NCI-H446 (cell line): ENCODE data around the gene RAD21L1.
A peak's percentile ranks its signal among the peaks of the same experiment; 100 is the strongest.

Experiments
- DNase-seq, 2 experiments: peaks; one replicate each; lab custom pipeline; 2025; lab: John Stamatoyannopoulos, UW

RAD21L1 gene

DNA sequence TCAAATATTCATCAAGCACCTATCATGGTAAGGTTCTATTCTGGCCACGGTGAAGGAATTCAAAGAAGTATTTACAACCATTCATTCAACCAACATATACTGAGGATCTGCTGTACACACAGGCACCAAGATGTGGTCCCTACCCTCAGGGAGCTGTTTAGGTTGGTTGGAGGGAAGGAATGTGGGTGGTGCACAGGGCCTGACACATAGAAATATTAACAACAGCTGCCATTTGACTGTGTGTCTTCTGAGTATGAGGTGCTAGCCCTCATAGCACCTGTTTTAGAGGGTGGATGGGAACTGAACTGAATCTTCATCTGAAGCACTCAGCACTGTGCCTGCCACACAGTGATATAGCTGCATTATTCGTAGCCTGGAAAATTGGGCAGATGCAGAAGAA is 47.5 kb downstream of the RAD21L1 start:
- DNase-seq = no peak

DNA sequence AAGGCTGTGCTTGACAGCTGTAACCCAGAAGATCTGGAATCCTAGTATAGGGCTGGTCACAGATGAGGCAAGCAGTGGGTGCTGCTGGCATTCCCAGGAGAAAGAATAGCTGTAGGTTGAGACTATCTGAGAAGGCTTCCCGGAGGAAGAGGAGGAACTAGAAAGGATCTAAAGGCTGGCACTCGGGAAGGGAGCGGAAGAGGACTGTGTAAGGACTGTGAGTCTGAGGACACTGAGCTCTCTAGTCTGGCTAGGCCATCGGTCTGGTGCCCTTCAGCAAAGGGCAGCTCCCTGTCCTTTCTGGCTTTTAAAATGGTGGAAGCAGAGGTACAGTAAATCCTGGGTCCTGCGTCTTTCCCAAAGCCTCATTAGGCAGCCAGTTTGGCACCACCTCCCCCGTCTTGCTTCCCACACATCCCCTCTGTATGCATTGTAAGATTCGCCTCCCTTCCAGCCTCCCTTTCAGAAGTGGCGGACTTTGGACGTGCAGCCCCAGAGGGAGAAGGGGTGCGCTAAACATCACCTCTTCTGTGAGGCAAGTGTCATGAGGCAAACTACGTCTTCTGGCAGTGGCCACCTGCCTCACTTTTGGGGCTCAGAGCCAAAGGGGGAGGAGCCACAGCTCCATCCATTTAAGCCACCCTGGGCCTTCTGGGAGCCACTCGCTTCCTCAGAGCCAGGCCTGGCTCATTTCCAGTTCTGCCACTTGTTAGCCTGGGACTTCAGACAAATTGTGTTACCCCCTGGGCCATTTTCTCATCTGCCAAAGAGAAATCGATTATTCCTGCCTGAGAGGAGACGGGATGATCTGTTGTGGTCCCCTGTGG is 48.9 kb downstream of the RAD21L1 start:
- peak; percentile 54 to 88 for DNase-seq

DNA sequence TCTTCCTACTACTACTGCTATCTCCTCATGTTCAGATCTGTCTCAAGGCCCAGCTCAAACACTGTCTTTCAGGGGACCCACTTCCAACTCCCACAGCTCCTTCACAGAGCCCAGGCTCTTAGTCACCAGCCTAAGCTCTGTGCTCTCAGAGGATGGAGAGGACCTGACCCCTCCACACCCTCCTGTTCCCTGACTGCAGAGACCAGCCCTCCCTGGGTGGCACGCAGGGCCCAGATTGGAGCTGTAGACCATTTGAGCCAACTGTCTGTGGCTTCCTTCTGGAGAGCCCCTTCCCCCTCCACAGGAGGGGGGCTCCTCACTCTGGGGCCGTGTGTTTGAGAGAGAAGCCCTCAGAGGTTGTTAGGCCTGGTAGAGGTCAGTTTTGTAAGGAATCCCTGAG is 50.1 kb downstream of the RAD21L1 start:
- DNase-seq = no peak

DNA sequence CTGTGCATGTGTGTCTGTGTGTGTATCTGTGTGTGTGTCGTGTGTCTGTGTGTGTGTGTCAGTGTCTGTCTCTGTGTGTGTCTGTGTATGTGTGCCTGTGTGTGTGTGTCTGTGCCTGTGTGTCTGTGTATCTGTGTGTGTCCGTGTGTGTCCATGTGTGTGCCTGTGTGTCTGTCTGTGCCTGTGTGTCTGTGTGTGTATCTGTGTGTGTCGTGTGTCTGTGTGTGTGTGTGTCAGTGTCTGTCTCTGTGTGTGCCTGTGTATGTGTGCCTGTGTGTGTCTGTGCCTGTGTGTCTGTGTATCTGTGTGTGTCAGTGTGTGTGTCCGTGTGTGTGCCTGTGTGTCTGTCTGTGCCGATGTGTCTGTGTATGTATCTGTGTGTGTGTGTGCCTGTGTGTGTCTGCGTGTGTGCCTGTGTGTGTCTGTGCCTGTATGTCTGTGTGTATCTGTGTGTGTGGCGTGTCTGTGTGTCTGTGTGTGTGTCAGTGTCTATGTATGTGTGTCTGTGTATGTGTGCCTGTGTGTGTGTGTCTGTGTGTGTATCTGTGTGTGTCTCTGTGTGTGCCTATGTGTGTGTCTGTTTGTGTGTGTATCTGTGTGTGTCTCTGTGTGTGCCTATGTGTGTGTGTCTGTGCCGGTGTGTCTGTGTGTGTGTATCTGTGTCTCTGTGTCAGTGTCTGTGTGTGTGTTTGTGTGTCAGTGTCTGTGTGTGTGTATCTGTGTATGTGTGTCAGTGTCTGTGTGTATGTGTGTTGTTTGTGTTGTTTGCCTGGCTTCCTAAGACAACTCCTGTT is 51.9 kb downstream of the RAD21L1 start:
- no peak for DNase-seq

DNA sequence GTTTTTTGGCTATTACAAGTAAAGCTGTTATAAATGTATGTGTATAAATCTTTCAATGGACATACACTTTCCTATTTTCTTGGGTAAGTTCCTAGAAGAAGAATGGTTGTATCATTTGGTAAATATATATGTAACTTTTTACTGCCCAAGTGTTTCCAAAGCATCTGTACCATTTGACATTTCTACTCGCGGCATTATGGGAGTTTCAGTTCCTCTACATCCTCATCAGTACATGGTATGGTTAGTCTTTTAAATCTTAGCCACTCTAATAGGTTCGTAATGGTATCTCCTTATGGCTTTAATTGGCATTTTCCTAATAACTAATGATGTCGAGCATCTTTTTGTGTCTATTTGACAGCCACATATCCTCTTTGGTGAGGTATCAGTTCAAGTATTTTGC is 53.1 kb downstream of the RAD21L1 start:
- no peak for DNase-seq

DNA sequence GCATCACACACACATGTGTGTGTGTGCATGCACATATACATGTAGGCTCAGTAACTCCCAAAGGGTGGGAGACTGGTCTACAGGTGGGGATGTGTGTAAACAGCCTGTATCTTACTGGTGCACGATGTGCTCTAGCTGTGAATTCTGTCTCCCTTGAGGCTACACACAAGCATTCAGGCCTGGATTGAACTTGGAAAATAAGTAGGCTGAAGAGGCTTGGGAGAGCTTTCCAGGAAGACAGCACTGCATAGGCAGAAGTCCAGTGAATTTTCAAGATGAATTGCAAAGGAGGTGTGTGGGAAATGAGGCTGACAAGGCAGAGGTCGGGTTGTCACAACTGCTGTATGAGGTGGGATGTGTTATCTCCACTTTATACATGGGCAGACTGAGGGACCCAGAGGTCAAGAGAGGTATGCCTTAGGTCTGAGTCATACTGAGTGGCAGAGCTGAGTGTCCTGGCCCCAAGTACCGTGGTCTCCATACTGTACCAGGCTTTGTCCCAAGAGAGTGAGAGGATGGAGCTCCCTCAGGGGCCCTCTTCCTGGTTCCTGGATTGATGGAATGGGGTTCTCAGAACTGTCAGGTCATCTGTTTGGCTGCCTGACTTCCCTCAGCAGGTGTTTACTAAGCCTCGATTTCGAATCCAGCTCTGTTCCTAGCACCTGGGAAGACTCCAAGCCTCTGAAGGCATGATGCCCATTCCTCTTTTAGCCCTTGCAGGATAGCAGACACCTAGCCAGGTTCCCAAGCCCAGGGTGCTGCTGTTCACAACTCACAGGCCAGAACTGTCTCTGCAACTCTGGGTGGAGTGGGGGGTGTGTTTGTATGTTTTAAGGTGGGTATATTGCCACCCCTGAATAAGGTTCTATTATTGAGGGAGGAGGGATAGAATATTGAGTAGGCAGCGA is 54.6 kb downstream of the RAD21L1 start:
- DNase-seq = no peak

DNA sequence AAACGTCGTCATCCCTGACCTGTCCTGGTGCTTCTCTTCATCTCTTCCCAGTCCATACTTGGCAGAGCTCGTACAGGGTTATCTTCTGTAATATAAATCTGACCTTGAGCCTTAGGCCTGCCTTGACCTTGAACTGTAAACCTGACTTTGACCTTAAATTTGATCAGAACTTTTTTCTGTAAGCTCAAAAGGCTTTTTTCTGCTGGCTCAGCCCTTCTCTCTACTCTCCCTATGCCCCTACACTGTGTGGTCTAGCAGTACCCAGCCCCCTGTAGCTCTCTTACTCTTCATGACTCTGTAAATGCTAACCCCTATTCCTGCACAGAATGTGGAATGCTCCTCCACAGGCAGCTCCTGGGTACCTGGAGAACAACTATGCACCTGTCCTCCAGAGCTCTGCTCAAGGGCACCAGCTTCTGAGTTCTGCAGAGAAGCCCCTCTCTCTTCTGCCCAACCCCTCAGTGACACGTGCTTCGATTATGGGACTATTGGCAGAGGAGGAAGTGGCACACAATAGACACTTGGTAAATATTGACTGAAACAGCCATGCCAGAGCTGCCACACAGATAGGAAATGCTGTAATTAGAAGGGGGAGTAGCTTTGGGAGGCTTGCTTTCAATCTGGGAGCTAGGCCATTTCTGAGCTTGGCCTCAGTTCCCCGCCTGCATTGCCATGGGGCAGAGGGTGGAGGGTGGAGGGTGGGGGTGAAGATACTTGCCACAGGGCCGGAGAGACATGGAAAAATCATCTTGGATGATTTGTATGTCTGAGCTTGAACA is 55.6 kb downstream of the RAD21L1 start:
- no peak for DNase-seq

DNA sequence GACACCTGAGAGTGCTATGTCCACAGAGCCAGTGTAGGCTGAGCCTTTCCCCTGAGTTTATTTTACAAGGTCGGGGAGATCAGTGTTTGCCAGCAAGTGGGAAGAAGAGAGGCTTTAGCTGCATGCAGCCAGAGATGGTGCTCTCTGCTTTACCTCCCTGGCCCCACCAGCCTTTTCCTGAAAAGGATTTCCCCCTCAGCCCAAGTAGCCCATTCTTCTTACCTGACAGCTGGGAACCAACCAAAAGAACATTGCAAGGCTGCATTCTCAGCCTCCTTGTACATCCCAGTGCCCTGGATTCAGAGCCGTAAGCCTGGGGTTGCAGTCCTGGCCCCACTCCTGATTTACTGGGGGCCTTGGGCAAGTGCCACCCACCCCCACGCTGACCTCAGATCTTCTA is 57.1 kb downstream of the RAD21L1 start:
- no peak for DNase-seq

DNA sequence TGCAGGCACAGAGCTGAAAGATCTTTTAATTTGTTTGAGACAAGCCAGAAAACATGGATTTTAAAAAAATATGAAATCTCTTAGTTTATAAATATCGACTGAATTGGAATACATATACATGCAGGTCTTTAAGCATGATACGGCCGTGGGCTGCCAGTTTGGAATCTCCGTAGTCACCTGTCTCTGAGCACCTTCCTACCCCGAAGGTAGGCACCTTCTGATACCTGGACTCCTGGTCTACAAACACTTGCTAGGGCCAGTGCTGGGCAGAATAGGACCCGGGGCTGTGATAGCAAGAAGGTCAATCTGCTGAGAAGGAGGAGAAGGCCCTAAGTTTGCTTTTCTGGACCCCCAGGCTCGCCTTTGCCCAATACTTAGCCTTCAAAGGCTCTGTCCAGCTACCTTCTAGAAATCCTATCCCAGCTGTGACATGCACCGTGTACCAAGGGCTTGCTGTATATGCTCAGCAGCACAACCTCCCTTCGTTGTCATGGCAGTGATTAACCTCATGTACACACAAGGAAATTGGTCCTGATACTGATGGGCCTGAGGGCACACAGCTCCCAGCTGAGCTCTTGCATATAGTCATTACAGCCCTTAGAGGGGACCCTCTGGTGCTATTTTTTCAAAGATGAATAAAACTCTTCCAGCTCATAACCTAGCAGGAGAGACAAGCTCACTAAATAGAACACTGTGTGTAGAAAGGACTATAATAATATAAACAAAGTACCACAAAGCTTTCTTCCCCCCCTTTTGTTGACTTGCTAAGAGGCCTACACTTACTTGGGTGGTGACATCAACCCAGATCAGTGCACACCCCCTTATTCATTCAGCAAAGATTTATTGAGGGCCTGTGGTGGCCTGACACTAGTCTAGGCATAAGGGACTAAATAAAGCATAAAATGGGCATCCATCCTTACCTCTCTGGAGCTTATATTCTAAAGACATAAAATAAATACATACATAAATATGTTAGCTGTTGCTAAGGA is 58.0 kb downstream of the RAD21L1 start:
- DNase-seq = no peak

DNA sequence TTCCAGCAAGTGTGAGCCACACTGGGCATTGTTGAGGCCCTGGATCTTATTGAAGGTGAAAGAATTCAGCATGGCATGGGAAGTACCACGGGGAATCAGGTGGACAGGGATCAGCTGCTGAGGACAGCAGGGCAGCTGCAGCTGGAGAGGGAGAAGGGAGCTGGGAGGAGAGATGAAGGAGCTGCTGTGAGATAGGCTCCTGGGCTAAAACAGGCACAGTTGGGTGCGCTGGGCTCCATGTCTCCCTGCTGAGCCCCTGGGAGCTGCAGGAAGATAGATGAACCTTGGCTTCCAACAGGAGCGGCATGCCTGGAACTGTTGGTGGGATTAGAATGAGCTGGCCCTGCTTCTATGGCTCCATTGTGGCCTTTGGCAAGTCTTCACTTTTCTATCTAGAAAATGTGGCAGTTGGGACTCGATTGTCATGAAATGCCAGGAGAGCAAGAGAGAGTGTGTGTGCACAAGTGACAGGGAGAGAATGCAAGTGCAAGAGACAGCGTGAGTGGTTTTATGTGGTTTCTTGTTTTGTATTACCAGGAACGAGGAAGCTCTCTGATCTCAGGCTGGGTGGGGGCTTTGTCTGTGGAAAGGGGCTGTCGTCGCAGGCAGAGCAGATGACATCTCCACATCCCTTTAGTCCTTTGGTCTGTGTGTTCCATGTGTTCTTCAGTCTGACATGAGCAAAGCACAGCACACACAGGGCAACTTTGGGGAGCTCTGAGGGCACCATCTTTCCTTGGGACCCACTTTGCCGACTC is 60.6 kb downstream of the RAD21L1 start:
- DNase-seq = no peak

DNA sequence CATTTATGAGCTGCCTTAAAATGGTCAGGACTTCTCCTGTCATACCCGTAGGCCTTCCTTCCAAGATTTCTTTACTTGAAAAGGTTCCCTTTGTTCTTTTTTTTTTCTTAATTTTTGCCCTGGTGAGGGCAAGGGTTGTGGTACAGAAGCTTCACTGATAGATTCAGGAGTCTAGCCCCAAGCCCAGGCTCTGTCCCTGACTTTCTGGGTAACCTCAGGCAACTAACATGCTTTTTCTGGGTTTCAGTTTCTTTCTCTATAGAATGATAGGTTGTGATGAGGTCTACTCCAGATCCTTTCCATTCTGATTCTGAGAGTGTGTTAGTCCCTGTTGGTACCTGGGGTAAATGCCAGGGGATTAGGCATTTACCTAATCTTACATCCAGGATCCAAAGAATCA is 61.5 kb downstream of the RAD21L1 start:
- no peak for DNase-seq

DNA sequence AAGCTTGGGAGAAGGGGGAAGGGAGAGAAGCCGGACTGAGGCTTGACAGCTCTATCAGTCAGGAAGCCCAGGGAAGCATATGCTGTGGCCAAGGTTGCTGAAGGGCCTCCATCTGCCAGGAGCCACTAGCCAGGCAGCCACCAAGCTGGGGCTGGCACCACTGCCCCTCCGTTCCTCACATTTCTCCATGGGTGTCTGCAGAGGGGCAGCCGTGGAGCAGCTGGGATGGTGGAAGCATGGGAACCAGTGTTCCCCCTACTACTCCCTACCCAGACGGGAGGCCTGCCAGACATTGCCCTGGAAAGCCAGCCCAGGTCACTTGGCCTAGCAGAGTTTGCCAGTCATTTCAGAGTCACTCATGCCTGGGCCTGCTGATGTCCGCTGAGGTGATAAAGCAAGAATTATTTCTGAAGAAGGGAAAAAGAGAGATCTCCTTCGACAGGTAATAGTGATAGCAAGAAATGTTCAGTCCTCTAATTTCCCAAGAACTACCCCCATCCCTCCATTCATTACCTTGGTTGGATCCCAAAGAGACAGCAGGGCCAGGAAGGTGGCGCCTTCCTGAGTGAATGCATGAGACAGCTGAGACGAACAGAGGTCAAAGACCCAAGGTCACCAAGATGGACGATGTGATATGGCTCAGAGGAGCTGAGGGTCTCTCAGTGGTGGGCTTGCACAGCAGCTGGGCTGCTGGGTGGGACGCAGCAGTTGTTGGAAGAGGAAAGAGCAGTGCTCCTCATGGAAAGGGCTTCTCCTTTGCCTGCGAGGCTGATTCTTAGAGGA is 62.1 kb downstream of the RAD21L1 start:
- no peak for DNase-seq

DNA sequence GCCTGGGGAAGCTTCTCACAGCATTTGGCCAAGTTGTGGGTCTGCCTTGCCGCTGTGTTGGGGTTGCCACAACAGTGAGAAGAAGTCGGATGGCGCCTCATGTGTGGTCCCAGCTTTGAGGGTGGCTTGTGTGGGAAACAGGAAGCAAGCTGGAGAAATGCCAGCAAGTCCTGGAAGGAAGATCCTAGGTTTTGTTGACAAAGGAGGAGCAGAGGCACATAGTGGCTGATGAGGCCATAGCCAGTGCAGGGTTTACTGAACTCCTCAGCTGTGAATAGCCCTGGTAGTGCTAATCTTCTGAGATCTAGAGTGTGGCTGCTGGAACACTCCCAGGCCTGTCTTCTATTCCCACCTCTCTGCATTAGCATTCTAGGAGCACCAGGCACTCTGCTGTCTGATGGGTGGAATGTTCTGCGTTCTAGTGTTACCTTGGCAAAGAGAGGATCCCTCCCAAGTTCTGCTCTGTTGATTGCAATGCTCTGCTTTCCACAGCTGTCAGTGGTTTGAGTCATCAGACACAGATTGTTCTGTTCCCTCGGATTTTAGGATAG is 65.4 kb downstream of the RAD21L1 start:
- no peak for DNase-seq

DNA sequence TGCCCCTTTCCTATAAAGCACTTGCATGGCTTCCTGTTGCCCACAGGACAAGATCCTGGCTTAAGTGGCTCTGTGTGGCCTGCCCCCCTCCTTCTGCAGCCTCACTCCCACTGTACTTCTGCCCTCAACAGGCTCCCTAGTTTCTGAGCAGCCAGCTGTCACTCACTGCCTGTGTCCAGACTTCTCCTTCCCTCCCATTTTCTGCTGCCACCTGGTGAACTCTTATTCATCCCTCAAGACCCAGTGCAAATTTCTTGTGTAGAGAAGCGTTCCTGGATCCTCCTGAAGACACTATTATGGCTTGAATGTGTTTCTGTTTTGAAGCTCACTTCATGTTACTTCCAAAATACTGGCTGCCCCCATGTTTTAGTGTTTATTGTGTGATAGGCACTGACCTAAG is 66.8 kb downstream of the RAD21L1 start:
- no peak for DNase-seq

DNA sequence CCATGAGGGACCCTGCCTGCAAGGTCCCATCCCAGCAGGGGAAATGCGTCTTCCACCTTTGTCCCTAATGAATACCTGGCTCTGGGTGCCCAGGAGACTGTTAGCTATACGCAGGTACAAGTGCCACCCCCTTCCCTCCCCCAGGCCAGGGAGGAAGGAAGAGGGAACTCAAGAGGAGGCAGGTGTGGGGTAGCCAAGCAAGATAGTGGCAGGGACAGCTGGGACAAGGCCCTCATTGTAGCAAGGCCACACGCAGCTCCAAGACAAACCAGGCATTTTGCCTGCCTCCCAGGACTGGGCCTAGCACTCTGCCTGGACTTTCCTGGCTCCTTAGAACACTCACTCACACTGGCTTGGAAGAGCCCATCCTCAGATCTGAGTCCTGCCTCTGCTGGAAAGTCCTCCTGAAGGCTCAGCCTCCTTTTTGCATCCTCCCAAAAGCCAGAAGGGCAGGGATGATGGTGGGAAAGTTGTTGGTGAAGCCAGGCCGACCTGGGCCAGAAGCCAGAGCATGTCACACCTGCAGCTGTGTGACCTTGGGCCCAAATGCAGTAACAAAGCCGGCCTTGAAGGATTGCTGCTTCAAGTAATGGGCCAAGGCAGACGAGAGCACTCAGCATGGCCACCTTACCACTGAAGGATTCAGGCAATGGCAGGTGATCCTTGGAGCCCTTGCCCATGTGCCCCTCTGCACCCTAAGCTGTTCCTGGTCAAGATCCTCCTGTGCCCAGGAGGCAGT is 68.0 kb downstream of the RAD21L1 start:
- DNase-seq = no peak

DNA sequence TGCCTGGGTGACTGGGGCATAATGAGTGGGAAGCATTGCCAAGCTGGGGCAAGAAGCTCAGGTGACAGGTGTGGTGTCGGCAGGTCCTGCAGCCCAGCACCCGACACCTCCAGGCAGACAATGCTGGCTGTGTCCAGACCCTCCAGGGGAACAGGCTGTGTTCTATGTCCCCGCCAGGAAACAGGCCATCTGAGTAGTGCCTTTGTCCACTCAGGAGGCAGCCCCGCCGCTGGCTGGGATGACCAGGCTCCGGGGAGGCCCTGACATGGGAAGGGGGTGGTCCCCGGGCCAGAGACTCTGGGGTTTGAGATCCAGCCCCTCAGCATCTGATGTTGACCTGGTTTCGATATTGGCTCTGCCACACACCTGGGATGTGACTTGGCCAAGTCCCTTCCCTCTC is 68.7 kb downstream of the RAD21L1 start:
- no peak for DNase-seq

DNA sequence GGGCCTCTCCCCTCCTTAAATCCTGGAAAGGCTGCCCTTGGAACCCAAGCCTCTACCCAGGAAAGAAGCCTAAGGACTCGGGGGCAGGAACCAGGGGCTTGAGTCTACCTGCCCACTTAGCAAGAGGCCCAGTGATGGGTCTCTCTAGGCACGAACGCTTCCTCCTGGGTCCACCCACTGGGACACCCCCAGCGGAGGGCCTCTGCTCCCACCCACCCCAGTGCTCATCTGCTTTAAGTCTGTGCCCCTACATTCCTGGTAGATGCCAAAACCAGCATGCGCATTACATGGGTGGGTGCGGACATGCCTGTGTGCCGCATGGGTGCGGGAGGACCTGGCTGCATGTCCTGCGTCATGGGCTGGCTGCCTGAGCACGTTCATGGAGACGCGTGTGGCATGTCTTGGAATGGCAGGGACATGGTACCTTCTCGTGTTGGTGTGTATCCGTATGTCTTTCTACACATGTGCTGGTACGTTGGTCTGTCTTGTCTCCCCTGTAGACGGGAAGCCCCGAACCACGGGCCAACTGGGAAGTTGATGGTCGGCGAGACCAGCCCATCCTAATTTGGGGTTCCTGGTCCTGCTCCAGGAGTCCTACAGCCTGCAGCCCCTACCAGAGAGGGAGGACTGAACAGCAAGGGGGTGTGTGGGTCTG is 69.6 kb downstream of the RAD21L1 start:
- no peak for DNase-seq
